Esophagus squamous epithelium (tissue), 4 donors: ENCODE results near the gene IQGAP2.

Source experiments
- POLR2A ChIP-seq, 4 donors: fragments of 450-650 bp; IDR thresholded peaks; one replicate each; pipeline ENCODE4 v1.6.1; 2017; ENCODE audit warnings: antibody characterized with exemption in 4 of 4, mild to moderate bottlenecking in 4 of 4, moderate library complexity in 3 of 4
- TF ChIP-seq, protein P1 (sequence below), 6 experiments: fragments of 450-650 bp in 4 of 6; fragments of 200-600 bp in 2 of 6; sonication (generic) in 2 of 6; IDR thresholded peaks; one replicate each; pipeline ENCODE4 v1.5.1; 2016 to 2019; ENCODE audit warnings: antibody characterized with exemption in 6 of 6, mild to moderate bottlenecking in 4 of 6, moderate library complexity in 4 of 6

DNA sequence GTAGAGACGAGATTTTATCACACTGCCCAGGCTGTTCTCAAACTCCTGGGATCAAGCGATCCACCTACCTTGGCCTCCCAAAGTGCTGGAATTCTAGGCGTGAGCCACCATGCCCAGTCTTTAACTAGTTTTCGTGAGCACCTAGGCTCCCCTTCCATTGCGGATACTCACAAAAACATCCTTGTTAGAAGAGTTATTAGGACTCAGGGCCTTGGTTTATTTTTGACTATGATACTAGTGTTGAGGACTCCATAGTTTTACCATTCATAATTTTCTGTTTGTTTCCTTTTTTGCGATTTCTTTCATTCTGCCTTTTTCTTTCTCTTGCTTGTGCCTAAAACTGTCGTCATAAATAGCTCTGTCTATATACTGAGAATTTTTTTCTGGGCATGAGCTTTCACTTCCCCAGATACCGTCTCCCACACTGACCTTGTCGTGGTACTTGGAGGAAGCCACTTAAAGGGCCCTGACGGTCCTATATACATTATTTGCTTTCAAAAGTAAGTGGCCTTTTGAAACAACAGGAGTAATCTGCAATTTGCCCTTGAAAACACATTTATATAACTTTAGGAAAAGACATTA, 318.0 kb downstream of the IQGAP2 start:
- TF ChIP-seq, protein P1, sequence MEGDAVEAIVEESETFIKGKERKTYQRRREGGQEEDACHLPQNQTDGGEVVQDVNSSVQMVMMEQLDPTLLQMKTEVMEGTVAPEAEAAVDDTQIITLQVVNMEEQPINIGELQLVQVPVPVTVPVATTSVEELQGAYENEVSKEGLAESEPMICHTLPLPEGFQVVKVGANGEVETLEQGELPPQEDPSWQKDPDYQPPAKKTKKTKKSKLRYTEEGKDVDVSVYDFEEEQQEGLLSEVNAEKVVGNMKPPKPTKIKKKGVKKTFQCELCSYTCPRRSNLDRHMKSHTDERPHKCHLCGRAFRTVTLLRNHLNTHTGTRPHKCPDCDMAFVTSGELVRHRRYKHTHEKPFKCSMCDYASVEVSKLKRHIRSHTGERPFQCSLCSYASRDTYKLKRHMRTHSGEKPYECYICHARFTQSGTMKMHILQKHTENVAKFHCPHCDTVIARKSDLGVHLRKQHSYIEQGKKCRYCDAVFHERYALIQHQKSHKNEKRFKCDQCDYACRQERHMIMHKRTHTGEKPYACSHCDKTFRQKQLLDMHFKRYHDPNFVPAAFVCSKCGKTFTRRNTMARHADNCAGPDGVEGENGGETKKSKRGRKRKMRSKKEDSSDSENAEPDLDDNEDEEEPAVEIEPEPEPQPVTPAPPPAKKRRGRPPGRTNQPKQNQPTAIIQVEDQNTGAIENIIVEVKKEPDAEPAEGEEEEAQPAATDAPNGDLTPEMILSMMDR (IDR thresholded peaks at IDR 0.05), result no peak
- TF ChIP-seq POLR2A (IDR thresholded peaks at IDR 0.05), result no peak
